HK-2 (cell line): Measurements from ENCODE around the gene TXNDC12.
"Not testable (repeated sequence)": the region's sequence is repeated elsewhere in the genome, so short reads cannot be mapped to it uniquely, and the experiment has no call there.

Experiments used
- DNase-seq: peaks from one replicate; pipeline ENCODE4 v3.0.0-alpha.2; 2018; ENCODE audit not compliant: unreplicated experiment

TXNDC12 gene

GRCh38 chr1:52055066-52055865, at the start of gene TXNDC12:
Gene TXNDC12 (minus strand): TSS chr1:52055191. CDS start chr1:52055096, 95 bp downstream.
- DNase-seq, result peak; percentile 84

DNA sequence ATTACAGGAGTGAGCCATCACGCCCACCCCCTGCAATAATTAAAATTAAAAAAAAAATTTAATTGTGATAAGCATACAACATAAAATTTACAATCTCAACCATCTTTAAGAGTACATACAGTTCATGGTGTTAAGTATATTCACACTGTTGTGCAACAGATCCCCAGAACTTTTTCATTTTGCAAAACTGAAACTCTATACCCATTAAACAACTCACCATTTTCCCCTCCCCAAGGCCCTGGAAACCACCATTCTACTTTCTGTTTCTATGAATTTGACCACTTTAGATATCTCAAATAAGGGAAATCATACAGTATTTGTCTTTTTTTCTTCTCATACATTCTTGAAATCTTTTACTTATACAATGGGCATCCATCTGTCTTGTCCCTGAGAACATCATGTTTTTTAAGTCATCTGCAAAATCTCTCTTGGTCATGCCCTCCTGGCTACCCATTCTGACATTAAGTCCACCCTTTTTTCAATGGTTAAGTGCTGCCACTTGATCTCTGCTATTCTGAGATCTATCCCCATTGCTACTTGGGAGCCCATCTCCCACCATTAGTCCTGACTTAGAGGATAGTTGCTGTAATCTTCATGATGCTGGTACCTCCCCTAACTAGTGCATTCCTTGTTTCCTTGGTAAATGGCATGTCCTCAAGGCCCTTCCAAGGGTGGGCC, 47.5 kb upstream of the TXNDC12 start:
- DNase-seq, result no peak

- no peak for DNase-seq
Observed at GRCh38 chr1:52098139-52098871, 43.3 kb upstream of the TXNDC12 start.

GRCh38 chr1:52096216-52096615, 41.2 kb upstream of the TXNDC12 start:
- DNase-seq, result no peak

- not testable (repeated sequence) for DNase-seq
Observed at GRCh38 chr1:52094300-52094699, 39.3 kb upstream of the TXNDC12 start.

- DNase-seq, result not testable (repeated sequence)
Observed at GRCh38 chr1:52087892-52088291, 32.9 kb upstream of the TXNDC12 start.

DNA sequence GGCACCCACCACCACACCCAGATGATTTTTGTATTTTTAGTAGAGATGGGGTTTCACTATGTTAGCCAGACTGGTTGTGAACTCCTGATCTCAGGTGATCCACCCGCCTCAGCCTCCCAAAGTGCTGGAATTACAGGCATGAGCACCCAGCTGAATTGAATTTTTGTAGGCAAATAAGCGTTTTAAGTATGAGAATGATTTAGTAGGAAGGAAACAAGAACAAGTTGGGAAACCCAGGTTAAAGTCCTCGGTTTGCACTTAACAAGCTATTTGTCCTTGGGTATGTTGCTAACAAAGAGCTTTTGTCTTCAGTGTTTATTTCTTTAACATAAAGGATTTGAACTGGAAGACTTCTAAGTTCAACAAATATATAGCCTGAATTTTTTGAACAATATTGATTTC, 25.0 kb upstream of the TXNDC12 start:
- no peak for DNase-seq

- not testable (repeated sequence) for DNase-seq
Observed at GRCh38 chr1:52077277-52077676, 22.3 kb upstream of the TXNDC12 start.

DNA sequence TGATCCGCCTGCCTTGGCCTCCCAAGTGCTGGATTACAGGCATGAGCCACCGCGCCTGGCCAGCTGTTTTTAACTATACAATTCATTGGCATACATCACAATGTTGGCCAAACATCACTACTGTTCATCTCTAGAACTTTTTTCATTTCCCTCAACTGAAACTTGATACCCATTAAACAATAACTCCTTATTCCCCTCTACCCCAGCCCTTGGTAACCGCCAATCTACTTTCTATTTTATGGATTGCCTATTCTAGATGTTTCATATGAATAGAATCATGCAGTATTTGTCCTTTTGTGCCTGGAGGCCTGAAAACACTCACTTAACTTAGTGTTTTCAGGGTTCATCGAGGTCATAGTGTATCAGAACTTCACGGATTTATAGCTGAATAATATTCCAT, 17.3 kb upstream of the TXNDC12 start:
- DNase-seq, result no peak

- DNase-seq, result no peak
Observed at GRCh38 chr1:52070704-52071103, 15.7 kb upstream of the TXNDC12 start.

GRCh38 chr1:52063192-52063591, 8.2 kb upstream of the TXNDC12 start:
- no peak for DNase-seq

GRCh38 chr1:52060822-52061221, 5.8 kb upstream of the TXNDC12 start:
- no peak for DNase-seq

GRCh38 chr1:52059888-52060287, 4.9 kb upstream of the TXNDC12 start:
- DNase-seq, result no peak

DNA sequence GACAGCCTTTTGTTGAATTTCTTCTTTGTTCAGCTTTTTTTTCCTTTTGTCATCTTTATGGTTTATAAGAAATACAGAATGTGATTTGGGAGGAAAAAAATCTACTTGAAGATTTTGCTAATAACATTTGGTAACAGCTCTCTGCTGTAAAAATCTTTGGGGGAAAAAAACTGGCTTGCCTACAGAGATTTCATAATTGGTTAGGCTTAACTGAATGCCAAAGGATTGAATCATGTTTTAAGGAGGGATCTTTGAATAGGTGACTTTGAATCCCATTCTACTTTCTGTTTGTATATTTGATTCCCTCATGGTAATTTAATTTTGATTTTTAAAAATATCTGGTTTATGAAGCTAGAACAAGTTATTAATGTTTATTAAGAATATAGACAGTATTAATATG, 4.3 kb upstream of the TXNDC12 start:
- DNase-seq, result no peak

DNA sequence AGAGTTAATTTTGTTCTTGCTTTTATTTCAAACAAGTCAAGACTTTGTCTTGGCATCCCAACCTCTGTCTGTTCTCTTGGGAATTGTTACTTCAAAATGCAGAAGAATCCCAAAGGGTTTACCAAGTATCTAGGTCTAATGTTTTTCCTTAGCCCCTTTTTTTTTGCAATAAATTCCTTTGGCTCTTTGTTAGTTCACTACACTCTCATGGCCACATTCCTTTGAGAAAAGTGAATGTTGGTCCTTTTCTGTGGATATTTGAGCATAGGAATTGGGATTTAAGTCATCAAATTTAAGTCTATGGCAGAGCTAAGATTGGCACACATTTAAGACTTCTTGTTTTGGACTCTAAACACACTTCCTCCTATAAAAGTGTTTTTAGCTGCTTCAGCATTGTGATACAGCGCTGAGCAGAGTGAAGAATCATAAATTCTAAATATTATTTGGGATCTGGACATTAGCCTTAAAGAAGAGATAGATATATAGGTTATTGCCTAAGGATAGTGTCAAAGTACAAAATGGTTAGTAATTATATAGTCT, 3.0 kb upstream of the TXNDC12 start:
- DNase-seq, result no peak

DNA sequence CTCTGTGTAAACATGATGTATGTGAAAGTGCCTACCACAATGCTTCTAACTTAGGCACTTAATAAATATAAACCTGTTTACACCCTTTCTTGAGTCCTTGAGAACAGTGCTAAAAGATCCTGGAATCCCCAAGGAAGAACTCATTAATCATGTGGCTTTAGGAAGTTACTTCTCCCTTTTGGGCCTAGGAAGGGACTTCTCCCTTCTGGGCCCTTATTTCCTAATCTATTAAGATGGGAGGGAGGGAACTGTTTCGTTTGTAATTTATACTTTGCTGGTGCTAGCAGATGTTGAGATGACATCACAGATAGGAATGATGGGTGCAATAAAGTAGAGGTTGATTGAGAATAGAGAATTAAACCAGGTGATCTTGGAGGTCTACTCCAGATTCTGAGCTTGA, 2.3 kb upstream of the TXNDC12 start:
- no peak for DNase-seq

DNA sequence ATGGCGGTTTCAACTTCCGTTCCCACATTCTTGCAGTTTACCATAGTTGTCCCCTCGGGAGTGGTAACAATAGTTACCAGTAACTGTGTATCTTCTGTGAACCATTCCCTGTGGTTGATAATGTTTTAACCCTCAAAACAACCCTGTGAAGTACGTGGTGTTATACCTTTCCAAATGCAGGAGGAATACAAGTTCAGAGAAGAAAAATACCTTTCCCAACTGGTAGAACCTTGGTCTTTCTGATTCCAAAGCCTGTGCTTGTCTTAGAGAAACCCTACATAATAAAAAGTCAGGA, 1.9 kb upstream of the TXNDC12 start:
- no peak for DNase-seq

DNA sequence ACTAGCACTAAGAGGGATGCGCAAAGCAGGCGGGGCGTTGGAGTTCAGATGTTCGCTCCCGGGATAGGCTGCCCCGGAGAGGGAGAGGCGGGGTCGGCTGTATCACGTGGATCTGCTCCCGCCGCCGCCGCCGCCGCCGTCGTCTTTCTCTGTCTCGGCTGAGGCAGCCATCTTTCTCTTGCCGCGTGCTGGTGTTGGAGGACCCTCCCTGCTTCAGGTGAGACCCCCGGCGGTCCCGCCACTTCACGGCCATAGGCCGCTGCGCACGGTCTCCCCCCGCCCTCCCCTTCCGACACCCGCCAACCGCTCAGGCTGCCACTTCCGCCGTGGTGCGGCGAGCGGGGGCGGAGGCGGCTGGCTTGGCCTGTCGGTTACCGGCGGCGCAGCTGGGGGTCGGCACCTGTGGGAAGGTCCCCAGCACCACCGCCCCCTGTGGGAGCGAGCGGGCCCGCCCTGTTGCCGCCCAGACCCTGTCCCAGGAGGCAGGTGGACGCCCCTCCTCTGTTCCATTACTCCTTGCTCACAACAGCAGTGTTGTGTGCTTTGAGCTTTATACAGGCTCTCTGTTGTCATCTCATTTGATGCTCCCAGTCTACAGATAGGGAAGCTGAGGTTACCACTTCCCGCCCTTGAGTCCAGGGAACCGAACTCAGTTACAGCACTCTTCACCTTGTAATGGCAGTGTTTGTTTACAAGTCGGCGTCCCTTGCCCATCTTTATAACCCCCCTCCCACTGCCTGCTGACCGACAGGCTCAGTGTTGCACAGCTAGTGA, 1.4 kb upstream of the TXNDC12 start, which contains the start of gene BTF3L4:
Gene BTF3L4, plus strand, starts transcription at position 133 of the 774 bp plus-strand sequence. CDS start 3,553 bp downstream, outside the sequence.
- peak; percentile 94 for DNase-seq

DNA sequence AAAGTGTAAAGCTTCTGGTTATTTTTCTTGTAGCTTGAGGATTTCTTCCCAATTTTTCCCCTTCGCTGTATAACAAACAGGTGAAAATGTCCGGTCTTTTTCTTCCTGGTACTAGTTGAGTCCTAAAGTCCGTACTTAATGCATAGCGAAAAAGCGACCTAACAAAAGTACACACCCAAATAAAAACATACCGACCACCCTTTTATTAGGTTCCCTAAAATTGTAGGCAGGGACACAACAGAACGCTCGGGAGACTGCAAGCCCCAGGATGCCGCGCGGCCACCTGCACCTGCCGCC, 823 bp upstream of the TXNDC12 start:
- no peak for DNase-seq

GRCh38 chr1:52054496-52055065, 410 bp downstream of the TXNDC12 start:
- DNase-seq, result peak; percentile 2

DNA sequence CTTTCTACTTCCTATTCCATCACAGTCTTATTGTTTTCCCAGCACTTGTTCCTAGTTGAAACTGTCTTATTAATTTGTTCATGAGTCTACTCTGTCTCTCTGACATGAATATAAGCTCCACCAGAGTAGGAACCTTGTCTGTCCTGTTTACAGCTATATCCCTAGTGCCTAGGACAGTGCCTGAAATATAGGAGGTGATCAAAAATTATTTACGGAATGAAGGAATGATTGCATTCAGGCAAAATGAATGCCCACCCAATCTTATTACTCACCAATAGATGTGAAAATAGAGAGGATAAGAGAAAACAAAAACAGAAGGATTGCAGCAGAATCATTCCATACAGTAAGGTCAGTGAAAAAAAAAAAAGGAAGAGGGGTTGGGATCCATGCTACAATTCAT, 1.1 kb downstream of the TXNDC12 start:
- DNase-seq, result no peak
